Loucy (cell line): ENCODE results near the gene DUSP19.
"Not testable (repeated sequence)": the region's sequence is repeated elsewhere in the genome, so short reads cannot be mapped to it uniquely, and the experiment has no call there.

Source experiments
- H2AFZ ChIP-seq: fragments of 200-600 bp; sonication (generic); 2 replicates; pipeline ENCODE4 v1.6.0; 2016; ENCODE audit warnings: antibody characterized with exemption, mild to moderate bottlenecking, low read length, moderate library complexity
- H3F3A ChIP-seq: fragments of 200-600 bp; 2 replicates; pipeline ENCODE4 v1.6.0; 2016; ENCODE audit warnings: antibody characterized with exemption, low read depth, mild to moderate bottlenecking
- H3K27me3 ChIP-seq: fragments of 200-600 bp; sonication (generic); 2 replicates; pipeline ENCODE4 v1.6.1; 2014; ENCODE audit warnings: low read length, mild to moderate bottlenecking; ENCODE audit not compliant: insufficient read depth, poor library complexity, severe bottlenecking
- H3K36me3 ChIP-seq: fragments of 200-600 bp; sonication (generic); 2 replicates; pipeline ENCODE4 v1.6.1; 2016; ENCODE audit warnings: low read length; ENCODE audit not compliant: insufficient read depth
- H3K4me1 ChIP-seq: fragments of 200-600 bp; sonication (generic); 2 replicates; pipeline ENCODE4 v1.5.1; 2014; ENCODE audit warnings: low read length, mild to moderate bottlenecking; ENCODE audit not compliant: insufficient read depth, poor library complexity, severe bottlenecking
- H3K4me2 ChIP-seq: fragments of 200-600 bp; sonication (generic); 2 replicates; pipeline ENCODE4 v1.6.0; 2014; ENCODE audit warnings: antibody characterized with exemption, low read length, low read depth, mild to moderate bottlenecking; ENCODE audit not compliant: poor library complexity, severe bottlenecking
- H3K4me3 ChIP-seq: fragments of 200-600 bp; sonication (generic); 2 replicates; pipeline ENCODE4 v1.5.1; 2014; ENCODE audit warnings: low read length, mild to moderate bottlenecking, mixed read lengths; ENCODE audit not compliant: poor library complexity, severe bottlenecking
- H3K79me2 ChIP-seq: fragments of 200-600 bp; sonication (generic); 2 replicates; pipeline ENCODE4 v1.6.1; 2014; ENCODE audit warnings: low read length; ENCODE audit not compliant: insufficient read depth
- H3K9ac ChIP-seq: fragments of 200-600 bp; sonication (generic); 2 replicates; pipeline ENCODE4 v1.6.0; 2014; ENCODE audit warnings: mild to moderate bottlenecking, low read depth, low read length, moderate library complexity; ENCODE audit not compliant: poor library complexity, severe bottlenecking
- H3K9me2 ChIP-seq: fragments of 200-600 bp; sonication (generic); replicated peaks from 2 replicates; pipeline ENCODE4 v1.6.1; 2016; ENCODE audit warnings: low read depth, low read length, mixed read lengths
- H3K9me3 ChIP-seq: fragments of 200-600 bp; sonication (generic); 2 replicates; pipeline ENCODE4 v1.6.1; 2014; ENCODE audit warnings: mild to moderate bottlenecking, antibody characterized with exemption, low read length, low read depth; ENCODE audit not compliant: insufficient read depth
- H4K20me1 ChIP-seq: fragments of 200-600 bp; sonication (generic); 2 replicates; pipeline ENCODE4 v1.6.0; 2014; ENCODE audit warnings: antibody characterized with exemption, low read length, mild to moderate bottlenecking; ENCODE audit not compliant: insufficient read depth, poor library complexity, severe bottlenecking
- EZH2phosphoT487 ChIP-seq: fragments of 200-600 bp; IDR thresholded peaks from 2 replicates; pipeline ENCODE4 v1.6.1; 2018; ENCODE audit warnings: antibody characterized with exemption, mild to moderate bottlenecking, moderate library complexity, borderline replicate concordance
- TF ChIP-seq, protein P1 (sequence below): fragments of 200-600 bp; sonication (generic); conservative IDR thresholded peaks from 2 replicates; pipeline ENCODE4 v1.5.1; 2014; ENCODE audit warnings: mild to moderate bottlenecking, antibody characterized with exemption, low read length

The DUSP19 gene

DNA sequence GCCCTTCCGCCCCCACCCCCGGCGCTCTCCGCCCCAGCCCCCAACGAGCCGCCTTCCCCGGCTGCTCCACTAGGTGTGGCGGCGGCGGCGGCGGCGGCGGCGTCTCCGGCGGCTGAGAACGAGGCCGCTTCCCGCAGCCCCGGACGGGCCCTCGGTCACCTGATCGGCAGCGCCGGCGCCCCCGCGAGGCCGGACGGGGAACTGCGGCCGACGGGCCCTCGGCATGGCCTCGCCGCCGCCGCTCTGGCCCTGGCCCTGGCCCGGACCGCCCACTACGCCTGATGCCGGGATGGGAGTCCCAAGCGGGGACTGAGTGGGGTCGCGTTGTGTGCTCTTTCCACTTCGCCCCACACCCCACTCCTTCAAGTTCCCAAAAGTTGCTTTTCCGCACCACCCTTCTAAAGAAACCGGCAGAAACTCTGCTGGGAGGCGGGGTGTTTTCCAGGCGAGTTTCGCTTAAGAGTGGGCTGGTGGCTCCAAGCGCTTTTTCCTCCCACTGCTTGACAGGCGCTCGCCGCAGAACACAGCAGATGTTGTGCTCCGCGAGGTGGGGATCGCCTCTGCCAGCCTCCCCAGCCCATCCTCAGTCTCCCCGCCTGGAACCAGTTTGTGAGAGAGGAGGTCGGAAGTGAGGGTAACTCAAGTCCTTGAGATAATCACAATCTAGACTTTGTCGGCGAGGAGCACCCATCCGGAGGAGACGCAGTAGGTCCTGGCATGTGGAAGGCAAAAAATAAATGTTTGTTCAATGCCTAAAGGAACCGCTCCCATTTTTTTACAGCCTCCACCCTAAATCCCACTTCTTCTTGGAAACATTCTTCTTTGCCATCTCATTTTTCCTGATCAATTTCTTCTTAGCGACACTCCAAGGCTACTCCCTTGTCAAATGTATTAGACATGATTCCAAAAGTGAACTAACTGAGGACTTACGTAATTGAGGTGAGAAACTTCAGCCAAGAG is 39.9 kb upstream of the DUSP19 start, which contains the start of gene NCKAP1:
Gene NCKAP1 (minus strand): TSS at position 117 of the 960 bp plus-strand sequence. CDS start 358 bp downstream, outside the sequence.
- Histone ChIP-seq H3K36me3 (no peaks in the 10 kb centered on the region), H3K4me2 (no peak within 1 kb of the TSS), H4K20me1 (no peaks in the 10 kb centered on the region), H3K27me3 (peaks cover 12% of the 10 kb centered on the region), H3F3A (no peaks in the 10 kb centered on the region), H2AFZ (no peak within 1 kb of the TSS), H3K4me1 (peaks cover 2% of the 10 kb centered on the region), H3K4me3 (no peak within 1 kb of the TSS), H3K9me2 (no peaks in the 10 kb centered on the region), H3K9ac (no peak within 1 kb of the TSS), H3K79me2 (no peaks in the 10 kb centered on the region), H3K9me3 (no peaks in the 10 kb centered on the region)
- TF ChIP-seq EZH2phosphoT487: no peak
- TF ChIP-seq, protein P1, sequence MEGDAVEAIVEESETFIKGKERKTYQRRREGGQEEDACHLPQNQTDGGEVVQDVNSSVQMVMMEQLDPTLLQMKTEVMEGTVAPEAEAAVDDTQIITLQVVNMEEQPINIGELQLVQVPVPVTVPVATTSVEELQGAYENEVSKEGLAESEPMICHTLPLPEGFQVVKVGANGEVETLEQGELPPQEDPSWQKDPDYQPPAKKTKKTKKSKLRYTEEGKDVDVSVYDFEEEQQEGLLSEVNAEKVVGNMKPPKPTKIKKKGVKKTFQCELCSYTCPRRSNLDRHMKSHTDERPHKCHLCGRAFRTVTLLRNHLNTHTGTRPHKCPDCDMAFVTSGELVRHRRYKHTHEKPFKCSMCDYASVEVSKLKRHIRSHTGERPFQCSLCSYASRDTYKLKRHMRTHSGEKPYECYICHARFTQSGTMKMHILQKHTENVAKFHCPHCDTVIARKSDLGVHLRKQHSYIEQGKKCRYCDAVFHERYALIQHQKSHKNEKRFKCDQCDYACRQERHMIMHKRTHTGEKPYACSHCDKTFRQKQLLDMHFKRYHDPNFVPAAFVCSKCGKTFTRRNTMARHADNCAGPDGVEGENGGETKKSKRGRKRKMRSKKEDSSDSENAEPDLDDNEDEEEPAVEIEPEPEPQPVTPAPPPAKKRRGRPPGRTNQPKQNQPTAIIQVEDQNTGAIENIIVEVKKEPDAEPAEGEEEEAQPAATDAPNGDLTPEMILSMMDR: no peak

GRCh38 chr2:183040604-183041003 is 37.9 kb upstream of the DUSP19 start:
- H2AFZ ChIP-seq: no peak overlapping the region
- TF ChIP-seq, protein P1: no peak
- TF ChIP-seq EZH2phosphoT487: no peak
- H4K20me1 ChIP-seq: no peaks in the 10 kb centered on the region
- H3K9me3 ChIP-seq: no peaks in the 10 kb centered on the region
- H3K9ac ChIP-seq: no peak overlapping the region
- H3F3A ChIP-seq: no peaks in the 10 kb centered on the region
- H3K79me2 ChIP-seq: no peaks in the 10 kb centered on the region
- no peaks in the 10 kb centered on the region for H3K9me2 ChIP-seq
- no peak overlapping the region for H3K4me3 ChIP-seq
- H3K4me1 ChIP-seq: peaks cover 2% of the 10 kb centered on the region
- no peaks in the 10 kb centered on the region for H3K27me3 ChIP-seq
- H3K4me2 ChIP-seq: no peak overlapping the region
- no peaks in the 10 kb centered on the region for H3K36me3 ChIP-seq

- not testable (repeated sequence) for H3K9me3 ChIP-seq, H3K4me2 ChIP-seq, H3F3A ChIP-seq, H3K9ac ChIP-seq, H4K20me1 ChIP-seq, H3K27me3 ChIP-seq, H3K9me2 ChIP-seq, H3K4me3 ChIP-seq, H3K79me2 ChIP-seq, H2AFZ ChIP-seq, H3K4me1 ChIP-seq, H3K36me3 ChIP-seq
These were observed 35.0 kb upstream of the DUSP19 start for GRCh38 chr2:183043580-183043979.

GRCh38 chr2:183047486-183048125 is 30.9 kb upstream of the DUSP19 start:
- H3K4me2 ChIP-seq, H3K9me2 ChIP-seq, H3F3A ChIP-seq, H3K4me1 ChIP-seq, H3K27me3 ChIP-seq, H3K36me3 ChIP-seq, H3K9ac ChIP-seq, H3K4me3 ChIP-seq, H2AFZ ChIP-seq, H3K79me2 ChIP-seq, H4K20me1 ChIP-seq, H3K9me3 ChIP-seq: not testable (repeated sequence)
